Stimulated activated CD4-positive, alpha-beta T cell treated with anti-CD3 and anti-CD28 coated beads, TNF-alpha, amount 100 ng/mL, for 4 hours (primary cell): ENCODE data around the gene POLE.

Experiments used
- DNase-seq, 3 experiments: peaks; one replicate each; pipeline ENCODE4 v3.0.0-alpha.2; 2020; ENCODE audit warnings: low read depth in 3 of 3

The POLE gene

DNA sequence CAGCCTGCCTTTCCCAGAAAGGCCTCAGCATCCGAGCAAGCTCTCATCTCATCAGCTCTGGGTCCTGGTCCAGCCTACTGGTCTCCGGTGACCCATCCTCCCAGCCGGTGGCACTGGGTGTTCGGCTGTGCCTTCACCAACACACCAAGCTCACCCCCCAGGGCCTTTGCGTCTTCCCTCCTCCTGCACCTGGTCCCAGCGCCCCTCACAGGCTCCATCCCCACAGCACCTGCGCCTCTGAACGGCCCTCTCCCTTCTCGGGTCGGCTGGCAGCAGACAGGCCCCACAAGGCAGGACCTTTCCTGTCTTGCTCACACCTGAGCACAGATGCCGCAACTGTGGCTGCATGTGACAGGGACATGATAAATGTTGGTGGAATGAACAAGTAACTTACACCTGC is 55.5 kb downstream of the POLE start:
- DNase-seq: no peak

DNA sequence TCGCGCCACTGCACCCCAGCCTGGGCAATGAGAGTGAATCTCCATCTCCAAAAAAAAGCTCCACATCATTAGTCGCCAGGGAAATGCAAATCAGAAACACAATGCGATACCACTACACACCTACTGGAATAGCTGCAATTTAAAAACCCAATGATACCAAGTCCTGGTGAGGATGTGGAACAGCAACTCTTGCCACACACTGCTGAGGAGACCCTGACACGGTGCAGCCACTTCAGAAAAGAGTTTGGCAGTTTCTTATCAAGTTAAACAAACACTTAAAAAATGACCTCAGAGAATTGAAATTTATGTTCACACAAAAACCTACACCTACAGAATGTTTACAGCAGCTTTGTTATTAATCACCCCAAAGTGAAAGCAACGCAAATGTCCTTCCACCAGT is 56.5 kb downstream of the POLE start:
- DNase-seq: no peak

DNA sequence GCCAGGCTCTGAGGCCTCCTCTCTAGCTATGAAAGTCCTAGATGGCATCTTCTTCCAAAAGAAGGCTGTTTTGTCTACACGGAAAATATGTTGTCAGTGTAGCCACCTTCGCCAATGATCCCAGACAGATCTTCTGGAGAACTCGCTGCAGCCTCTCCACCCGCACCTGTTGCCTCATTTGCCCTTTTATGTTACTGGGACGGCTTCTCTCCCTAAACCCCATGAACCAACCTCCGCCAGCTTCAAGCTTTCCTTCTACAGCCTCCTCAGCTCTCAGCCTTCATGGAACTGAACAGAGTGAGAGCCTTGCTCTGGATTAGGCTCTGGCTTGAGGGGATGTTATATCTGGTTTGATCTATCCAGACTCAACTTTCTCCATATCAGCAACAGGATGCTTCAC is 57.8 kb downstream of the POLE start:
- no peak for DNase-seq

DNA sequence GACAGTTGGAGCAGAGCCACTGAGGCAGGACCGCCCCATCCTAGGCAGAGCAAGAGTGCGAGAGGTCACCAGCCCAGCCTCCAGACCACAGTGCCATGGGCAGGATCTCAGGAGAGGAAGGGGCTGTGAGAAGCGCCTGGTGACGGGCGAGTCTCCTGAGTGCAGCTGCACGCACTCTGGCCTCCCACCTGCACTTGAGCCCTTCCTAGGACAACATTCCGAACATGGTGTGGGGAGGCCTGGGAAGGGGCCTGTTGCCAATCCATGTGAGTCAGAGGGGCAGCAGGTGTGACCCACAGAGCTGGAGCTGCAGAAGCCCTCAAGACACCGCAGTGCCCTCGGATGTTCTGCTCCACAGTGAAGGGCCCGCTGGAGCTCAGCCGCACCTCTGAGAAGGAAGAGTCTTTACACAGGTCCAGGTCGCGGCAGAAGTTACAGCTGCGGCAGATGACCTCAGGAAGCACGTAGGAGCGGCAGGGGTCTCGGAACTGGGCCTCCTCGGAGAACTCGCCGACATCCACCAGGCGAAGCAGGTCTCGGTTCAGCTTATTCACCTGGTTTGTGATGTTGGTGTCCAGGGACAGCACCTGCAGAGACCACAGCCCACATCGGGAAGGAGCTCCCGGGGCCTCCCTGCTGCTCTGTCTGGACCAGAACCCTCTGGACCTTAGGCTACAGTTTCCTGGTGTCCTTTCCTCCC is 61.3 kb downstream of the POLE start:
- DNase-seq: no peak

DNA sequence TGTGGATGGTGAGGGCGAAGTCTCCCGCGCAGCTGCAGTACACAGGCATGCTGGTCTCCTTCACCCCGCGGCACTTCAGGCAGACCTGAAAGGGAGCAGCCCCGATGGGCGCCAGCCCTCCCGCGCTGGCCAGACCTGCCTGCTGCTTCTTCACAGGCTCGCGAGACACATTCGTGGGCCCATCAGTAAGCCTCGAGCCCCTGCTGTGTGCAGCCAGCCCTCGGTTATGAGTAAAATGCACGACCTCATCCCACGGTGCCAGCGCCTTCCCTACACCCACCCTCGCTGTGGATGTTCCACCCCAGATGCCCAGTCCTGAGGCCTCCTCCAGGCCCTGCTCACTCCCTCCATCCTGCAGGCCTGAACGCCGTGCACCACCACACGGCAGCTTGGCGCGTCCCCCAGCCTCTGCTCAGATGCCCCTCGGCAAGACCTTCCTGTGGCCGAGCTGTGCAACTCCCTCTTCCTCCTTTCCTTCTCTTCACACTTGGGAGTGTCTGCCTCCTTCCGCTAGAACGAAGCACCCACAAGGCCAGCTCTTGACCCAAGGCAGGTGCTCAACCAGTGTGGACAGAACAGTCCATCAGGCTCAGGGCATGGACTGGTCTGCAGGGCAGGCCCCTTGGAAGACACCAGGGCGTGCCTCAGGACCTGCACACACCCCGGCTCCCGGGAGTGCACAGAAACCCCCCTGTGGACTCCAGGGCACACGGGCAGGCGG is 62.1 kb downstream of the POLE start:
- no peak for DNase-seq

DNA sequence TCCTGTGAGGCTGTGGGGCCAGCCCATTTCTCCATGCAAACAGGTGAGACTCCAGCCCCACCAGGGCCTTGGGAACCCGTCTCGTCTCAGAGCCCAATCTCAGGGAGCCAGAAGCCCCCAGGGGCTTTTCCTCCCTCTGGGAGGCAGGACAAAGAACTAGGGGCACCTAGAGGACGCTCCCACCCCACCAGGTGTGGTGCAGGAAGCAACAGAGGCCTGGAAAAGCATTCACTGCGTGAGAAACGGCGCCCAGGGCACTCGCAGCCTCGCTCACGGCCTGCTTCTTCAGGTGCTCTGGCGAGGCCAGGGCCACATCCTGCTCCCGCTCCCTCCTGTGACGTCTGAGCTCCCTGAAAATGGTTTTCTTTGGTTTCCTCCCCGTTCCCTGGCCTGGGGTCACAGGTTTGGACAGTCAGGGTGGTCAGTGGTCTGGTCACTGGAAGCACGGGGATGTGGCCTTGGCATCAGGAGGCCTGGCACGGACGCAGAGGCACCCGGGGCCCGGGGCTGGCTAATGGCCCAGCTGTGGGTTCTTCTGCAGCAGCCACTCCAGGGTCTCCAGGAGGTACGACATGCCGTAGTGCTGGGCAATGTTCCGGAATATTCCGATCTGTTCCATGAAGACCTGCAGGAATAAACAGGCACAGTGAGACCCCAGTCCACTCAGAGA is 62.8 kb downstream of the POLE start:
- DNase-seq: no peak

DNA sequence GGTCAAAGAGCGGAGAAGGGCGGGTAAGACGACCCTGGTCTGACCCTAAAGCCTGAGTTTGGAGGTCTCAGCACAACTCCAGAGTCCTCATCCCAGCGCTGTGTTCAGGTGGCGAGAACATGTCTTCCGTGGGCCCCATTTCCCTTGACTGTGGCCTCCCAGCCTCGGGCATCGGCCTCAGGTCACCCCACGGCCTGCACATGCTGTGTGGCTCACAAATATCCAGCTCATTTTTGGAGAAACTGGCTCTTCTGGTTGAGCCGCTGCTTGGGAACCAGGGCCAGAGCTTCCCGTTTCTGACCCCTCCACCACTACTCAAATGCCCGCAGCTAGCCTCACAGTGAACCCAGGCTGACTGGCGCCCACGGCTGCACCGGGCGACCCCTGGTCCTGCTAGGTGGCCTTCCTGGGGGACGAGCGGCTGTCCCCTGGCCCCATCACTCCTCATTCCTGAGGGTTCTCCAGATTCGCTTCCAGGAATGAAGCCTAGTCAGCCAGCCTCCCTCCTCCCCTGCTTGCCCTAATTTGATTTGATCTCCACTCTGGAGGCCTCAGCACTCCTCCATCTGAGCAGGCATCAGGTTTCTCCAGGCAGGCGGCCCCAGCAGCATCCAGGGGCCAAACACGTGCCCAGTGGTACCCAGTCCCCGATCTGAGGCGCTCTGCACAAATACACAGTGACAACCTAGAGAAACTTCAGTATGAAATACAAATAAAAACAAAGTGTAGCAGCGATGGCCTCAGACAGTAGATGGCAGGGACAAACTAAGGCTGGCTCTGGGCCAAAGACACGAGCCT is 63.9 kb downstream of the POLE start:
- DNase-seq: no peak

DNA sequence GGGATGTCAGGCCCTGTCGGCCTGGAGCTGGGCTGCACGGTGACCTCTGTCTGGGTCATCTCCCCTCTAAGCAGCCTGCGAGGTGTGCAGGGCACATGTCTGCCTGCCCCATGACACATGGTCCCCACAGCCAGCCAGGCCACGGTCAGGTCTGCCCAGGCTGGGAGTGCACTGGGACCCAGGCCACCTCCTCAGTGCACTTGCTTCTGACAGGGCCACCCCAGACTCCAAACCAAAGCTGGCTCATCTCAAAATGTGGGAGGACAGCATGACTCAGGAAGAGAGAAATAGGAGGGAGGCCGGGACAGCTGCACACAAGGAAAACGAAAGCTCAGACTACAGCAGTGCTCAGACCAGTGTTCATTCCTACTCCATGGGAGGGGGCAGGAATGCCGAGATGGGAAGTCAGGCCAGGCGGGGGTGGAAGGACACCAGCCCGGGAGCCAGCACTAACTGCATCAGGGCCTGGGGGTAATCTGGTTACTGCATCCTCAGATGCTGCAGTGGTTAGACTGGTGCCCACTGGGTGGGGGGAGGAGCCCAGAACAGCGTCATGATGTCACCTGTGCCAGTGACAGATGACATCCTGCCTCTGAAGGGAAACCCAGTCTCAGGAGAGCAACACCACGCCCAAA is 64.6 kb downstream of the POLE start:
- no peak for DNase-seq

DNA sequence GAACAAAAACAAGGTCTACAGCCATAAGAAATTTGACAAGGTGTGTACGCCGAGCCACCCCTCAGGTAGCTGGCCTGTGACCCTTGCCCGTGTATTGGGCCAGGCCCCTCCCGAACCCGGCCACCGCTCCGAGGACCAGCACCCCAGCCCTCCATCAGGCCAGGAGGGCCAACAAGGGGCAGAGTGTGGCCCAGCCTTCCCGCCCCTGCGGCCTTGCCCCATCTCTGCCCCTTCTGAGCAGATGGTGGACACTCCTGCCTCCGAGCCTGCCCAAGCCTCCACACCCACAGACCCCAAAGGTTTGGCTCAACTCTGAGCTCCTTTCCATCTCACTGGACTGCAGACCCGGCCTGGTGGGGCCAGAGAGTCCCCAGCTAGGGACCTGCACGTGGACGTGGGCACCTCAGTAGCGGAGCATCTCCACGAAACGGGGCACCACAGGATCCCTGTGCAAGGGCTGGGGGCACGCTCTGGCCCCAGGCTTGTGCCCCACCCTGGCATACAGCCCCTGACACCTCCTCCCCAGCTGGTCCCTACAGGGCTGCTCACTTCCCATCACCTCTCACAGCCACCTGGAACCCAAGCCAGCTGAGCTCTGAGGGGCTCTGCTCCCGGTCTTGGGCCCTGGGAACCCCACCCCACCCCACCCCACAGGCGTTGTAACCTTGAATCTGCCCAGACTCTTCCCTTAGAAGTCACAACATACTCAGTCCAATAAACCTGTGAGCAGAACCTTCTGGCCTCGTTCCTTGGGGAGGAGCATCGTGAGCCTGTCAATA is 65.3 kb downstream of the POLE start:
- DNase-seq: no peak

DNA sequence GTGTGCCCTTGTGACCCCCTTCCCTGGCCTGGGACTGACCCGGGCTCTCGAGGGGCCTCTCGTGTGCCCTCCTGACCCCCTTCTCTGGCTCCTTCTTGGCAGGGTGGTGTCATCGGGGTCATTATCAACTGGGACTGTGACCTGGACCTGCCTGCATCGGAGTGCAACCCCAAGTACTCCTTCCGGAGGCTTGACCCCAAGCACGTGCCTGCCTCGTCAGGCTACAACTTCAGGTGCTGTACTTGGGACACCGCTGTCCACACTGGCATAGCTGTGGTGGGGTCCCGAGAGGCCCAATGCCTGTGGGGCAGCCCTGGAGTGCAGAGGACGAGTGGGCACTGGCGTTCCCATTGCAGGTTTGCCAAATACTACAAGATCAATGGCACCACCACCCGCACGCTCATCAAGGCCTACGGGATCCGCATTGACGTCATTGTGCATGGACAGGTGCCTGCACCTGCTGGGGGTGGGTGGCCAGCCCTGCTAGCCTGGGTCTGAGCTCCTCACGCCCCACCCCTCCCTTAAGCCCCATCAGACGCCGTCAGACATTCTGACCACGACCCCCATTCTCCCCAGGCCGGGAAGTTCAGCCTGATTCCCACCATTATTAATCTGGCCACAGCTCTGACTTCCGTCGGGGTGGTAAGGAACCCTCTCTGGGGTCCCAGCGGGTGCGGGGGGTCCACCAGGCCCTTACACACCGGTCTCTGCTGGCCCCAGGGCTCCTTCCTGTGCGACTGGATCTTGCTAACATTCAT is 66.1 kb downstream of the POLE start:
- no peak for DNase-seq

DNA sequence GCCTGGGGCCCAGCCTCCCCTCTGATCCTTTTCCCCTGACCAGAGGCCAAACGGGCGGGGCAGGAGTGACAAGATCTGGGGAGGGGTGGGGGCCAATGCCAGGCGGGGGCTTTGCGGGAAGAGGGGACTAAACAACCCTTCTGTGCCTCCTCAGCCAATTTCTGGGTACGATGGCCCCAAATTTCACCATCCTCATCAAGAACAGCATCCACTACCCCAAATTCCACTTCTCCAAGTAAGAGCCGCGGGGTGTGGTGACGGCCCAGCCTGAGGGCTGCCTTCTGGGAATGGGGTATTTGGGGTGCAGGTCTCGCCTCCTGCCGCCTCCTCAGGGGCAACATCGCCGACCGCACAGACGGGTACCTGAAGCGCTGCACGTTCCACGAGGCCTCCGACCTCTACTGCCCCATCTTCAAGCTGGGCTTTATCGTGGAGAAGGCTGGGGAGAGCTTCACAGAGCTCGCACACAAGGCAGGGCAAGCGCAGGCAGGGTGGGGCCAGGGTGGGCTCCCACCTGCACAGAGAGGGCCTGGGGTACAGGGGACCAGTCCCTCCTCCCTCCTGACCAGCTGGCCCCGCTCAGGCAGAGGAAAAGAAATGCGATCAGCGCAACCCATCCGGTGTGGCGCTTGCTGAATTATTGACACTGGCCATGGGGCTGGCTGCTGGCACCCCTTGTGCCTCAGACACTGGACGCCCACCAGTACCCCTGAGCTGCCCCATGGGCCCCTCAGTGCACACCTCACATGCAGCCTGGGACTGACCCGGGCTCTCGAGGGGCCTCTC is 66.8 kb downstream of the POLE start:
- DNase-seq: no peak

DNA sequence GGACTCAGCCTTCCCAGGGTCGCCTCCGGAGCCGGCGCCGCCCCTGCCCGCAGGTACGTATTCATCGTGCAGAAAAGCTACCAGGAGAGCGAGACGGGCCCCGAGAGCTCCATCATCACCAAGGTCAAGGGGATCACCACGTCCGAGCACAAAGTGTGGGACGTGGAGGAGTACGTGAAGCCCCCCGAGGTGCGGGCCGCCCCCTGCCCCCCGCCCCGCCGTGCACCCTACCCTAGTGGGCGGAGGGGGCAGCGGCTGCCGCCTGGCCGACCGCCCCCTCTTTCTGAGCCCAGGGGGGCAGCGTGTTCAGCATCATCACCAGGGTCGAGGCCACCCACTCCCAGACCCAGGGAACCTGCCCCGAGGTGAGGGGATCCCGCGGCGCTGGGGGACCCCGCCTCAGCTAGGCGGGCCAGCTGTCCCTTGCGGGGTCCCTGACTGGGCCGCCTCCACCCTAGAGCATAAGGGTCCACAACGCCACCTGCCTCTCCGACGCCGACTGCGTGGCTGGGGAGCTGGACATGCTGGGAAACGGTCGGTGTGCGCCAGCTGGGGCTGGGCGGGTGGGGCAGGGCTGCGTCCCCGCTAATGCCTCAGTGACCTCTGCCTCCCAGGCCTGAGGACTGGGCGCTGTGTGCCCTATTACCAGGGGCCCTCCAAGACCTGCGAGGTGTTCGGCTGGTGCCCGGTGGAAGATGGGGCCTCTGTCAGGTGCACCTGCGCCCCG is 67.6 kb downstream of the POLE start:
- DNase-seq: no peak

DNA sequence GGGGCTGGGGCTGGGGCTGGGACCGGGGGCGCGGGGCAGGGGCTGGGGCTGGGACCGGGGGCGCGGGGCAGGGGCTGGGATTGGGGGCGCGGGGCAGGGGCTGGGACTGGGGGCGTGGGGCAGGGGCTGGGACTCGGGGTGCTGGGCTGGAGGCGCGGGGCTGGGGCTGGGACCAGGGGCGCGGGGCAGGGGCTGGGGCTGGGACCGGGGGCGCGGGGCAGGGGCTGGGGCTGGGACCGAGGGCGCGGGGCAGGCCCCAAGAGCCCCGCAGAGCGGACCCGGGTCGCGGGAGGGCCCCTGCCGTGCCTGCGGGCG is 68.1 kb downstream of the POLE start:
- DNase-seq: no peak

DNA sequence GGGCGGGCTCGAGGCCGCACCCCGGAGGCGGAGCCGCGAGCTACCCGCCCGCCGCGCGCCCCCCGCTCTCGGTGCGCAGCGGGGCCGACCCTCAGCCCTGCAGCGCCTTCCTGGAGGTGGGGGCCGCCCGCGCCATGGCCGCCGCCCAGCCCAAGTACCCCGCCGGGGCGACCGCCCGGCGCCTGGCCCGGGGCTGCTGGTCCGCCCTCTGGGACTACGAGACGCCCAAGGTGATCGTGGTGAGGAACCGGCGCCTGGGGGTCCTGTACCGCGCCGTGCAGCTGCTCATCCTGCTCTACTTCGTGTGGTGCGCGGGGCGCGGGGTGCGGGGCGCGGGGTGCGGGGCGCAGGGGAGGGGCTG is 68.5 kb downstream of the POLE start, which contains the start of gene P2RX2:
TSS of gene P2RX2 (plus strand) at position 94 of the 361 bp plus-strand sequence. CDS start at position 135, 41 bp downstream.
- no peak for DNase-seq

DNA sequence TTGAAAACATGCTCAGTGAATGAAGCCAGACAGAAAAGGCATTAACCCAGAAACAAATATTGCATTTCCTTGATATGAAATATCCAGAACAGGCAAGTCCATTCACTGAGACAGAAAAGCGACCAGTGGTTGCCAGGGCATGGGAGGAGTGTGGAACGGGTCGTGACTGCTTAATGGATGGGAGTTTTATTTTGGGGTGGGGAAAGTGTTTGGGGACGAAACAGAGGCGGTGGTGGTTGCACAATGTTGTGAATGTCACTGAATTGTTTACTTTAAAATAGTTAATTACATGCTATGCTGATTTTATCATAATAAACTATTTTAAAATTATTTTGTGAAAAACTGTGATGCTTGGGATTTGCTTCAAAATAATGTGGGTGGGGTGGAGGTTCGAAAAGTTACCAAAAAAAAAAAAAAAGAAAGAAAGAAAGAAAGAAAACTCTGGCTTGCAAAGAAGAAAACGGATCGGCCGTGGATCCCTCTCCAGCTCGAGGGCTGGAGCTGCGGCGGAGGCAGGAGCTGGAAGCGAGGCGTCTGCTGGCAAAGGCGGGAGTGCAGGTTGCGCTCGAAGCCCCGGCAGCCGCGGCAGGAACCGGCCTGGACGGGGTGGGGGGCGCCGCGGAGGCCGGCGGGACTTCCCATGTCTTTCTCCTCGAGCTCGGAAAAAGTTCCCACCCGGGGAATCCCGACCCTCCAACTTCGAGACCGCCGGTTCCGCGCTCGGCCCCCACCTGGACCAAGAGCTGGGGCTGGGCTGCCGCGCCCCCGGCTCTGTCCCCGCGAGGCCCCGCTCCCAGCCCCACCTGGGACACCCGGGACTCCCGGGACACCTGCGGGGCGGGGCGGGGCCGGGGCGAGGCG is 69.1 kb downstream of the POLE start:
- DNase-seq: no peak

DNA sequence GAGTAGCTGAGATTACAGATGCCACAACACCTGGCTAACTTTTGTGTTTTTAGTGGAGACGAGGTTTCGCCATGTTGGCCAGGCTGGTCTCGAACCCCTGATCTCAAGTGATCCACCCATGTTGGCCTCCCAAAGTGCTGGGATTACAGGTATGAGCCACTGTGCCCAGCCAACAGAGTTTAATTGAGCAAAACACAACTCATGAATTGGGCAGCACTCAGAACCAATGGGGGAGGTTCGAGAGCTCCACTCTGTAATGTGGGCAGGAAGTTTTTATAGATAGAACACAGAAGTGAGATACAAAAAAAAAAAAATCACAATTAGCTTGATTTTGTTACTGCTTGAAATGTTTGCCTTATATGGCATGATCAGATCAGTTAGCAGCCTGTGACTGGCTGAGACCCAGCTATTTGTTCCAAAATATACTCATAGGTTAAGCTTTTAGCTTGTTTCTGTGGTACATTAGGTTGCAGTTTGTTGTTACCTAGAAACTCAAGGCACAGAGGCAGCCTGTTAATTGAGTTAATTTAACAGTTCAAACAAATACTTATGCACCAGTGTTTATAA is 69.9 kb downstream of the POLE start:
- DNase-seq: no peak

DNA sequence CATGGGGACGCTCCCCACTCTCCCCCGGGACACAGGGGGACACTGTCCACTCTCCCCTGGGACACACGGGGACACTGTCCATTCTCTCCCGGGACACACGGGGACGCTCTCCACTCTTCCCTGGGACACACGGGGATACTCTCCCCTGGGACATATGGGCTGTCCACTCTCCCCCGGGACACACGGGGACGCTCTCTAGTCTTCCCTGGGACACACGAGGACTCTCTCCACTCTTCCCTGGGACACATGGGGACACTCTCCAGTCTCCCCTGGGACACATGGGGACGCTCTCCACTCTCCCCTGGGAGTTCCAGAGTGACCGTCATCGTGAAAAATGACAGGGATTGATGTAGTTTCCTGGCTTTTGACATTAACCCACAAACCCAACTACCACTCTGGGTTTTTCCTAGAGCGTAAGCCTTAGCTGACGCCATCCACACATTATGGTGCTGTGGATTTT is 71.5 kb downstream of the POLE start:
- DNase-seq: no peak
